Esophagus muscularis mucosa (tissue), 4 donors: Measurements from ENCODE around the gene DENND11.

Experiments used
- EP300 ChIP-seq: sonication (generic); formaldehyde crosslinking; IDR thresholded peaks from one replicate; pipeline ENCODE4 v1.6.1; 2017; ENCODE audit warnings: antibody characterized with exemption
- POLR2A ChIP-seq: fragments of 450-650 bp; IDR thresholded peaks from one replicate; pipeline ENCODE4 v1.6.1; 2017; ENCODE audit warnings: antibody characterized with exemption, moderate library complexity, mild to moderate bottlenecking, low read depth
- TF ChIP-seq, protein P1 (sequence below), 3 experiments: fragments of 200-600 bp in 2 of 3; fragments of 450-650 bp in 1 of 3; sonication (generic) in 2 of 3; IDR thresholded peaks; one replicate each; pipeline ENCODE4 v1.5.1; 2017 to 2019; ENCODE audit warnings: antibody characterized with exemption in 3 of 3, mild to moderate bottlenecking in 2 of 3, moderate library complexity in 1 of 3

GRCh38 chr7:141708351-141708750 lies 6.4 kb upstream of the DENND11 start, which contains the start of gene WEE2:
- TF ChIP-seq POLR2A (no peak), EP300 (no peak)
- TF ChIP-seq, protein P1, sequence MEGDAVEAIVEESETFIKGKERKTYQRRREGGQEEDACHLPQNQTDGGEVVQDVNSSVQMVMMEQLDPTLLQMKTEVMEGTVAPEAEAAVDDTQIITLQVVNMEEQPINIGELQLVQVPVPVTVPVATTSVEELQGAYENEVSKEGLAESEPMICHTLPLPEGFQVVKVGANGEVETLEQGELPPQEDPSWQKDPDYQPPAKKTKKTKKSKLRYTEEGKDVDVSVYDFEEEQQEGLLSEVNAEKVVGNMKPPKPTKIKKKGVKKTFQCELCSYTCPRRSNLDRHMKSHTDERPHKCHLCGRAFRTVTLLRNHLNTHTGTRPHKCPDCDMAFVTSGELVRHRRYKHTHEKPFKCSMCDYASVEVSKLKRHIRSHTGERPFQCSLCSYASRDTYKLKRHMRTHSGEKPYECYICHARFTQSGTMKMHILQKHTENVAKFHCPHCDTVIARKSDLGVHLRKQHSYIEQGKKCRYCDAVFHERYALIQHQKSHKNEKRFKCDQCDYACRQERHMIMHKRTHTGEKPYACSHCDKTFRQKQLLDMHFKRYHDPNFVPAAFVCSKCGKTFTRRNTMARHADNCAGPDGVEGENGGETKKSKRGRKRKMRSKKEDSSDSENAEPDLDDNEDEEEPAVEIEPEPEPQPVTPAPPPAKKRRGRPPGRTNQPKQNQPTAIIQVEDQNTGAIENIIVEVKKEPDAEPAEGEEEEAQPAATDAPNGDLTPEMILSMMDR (IDR thresholded peaks at IDR 0.05) = no peak
